GM18873 (cell line): ENCODE results near the gene IL16.
A peak's percentile ranks its signal among the peaks of the same experiment; 100 is the strongest.

Experiments used
- ATAC-seq: cut with Tn5 transposase; IDR thresholded peaks from one replicate; pipeline ENCODE4 v1.9.1; 2021; ENCODE audit warnings: mild to moderate bottlenecking, moderate library complexity, moderate number of reproducible peaks; ENCODE audit not compliant: unreplicated experiment, low FRiP score

Gene IL16

DNA sequence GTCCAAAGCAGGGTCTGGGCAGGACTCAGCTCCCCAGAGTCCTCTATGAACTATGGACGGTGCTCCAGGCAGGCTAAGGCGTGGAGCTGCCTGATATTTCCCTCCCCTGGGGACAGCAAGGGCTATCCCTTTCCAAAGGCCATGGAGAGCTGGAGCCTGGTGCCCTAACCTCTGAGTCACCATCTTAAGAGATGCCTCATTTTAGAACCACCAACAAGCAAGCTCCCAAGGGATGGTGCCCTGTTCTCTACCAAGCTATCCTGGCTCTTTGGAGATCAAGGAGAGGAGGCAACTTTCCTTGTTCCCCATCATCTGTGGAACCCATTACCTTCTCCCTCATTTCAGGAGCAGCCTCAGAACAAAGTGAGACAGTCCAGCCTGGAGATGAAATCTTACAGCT, 111.6 kb downstream of the IL16 start:
- no peak for ATAC-seq

DNA sequence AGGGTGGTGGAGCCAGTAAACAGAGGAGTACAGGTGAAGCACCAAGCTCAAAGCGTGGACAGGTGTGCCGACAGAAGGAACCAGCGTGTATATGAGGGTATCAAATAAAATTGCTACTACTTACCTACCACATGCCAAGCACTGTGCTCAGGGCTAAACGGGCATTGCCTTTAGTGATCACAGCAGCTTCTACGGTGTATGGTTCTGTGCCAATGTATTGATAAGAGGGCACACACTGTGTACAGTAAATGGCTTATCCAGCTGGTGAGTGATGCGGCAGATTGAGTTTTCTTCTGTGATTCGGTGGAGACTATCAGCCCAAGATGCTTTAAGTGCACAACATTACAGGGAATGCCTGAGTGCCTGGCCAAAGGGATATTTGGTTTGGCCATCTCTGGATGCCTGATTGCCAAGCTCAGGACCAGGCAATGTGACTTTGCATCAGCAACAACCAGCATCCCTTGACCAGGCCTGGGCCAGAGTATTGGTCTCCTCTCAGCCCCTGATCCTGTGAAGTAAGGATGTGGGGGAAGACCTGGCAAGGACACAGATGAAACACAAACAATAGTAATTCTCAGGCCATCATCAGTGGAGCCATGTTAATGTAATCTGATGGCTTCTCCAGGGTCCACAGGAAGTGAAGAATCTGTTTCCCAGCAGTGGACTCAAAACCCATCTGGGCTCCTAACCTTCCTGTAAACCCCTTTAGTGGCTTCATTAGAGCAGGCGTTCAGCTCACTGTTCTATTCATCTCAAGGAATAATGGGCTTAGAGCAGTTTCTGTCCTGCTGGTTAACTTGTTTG, 113.2 kb downstream of the IL16 start:
- no peak for ATAC-seq

DNA sequence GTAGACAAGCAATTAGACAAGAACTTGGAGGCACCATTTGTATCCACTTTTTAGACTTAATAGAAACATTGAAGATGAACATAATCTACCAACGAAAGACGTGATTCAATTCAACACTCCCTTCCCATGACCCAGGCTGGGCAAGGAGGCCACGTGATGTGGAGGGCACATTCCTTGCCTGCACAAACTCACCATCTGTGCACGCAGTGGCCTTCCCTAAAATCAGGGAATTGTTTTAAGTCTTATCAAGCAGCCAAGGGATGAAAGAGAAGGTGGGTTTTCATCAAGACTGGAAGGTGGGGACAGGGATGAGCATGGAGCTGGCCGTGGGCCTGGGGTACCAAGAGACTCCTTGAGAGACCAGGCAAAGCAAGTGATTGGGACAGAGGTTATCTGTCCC, 113.8 kb downstream of the IL16 start:
- no peak for ATAC-seq

DNA sequence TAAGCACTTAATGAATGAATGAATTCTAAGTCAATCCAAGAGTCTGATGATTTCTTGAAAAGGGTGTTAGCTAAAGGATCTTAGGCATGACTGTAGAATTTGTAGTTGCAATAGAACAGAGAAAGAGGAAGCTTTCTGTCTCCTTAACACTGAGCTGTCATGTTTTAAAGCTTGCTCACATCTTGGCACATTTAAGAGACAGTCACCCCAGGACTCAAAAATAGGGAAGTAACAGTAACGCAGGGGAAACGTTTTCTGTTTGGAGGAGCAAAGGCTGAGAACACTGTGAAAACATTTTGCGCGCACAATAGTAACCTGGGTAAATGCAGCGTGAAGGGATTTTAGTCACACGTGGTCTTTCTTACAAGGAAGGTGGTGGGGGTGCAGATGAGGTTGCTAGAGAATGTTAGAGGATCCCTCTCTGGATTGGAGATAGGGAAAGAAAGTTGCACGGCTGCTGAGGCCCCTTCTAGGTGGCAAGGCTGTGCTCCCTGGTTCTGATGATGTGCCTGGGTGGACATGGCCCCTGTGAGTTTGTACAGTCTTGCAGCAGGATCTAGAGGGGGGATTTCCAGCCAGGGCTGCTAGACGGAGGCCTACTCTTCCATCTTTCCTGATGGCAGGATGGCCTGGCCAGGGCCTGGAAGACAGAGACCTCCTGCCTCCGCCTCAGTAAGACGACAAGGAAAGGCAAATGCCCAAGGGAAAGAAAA, 115.2 kb downstream of the IL16 start:
- ATAC-seq, result no peak

DNA sequence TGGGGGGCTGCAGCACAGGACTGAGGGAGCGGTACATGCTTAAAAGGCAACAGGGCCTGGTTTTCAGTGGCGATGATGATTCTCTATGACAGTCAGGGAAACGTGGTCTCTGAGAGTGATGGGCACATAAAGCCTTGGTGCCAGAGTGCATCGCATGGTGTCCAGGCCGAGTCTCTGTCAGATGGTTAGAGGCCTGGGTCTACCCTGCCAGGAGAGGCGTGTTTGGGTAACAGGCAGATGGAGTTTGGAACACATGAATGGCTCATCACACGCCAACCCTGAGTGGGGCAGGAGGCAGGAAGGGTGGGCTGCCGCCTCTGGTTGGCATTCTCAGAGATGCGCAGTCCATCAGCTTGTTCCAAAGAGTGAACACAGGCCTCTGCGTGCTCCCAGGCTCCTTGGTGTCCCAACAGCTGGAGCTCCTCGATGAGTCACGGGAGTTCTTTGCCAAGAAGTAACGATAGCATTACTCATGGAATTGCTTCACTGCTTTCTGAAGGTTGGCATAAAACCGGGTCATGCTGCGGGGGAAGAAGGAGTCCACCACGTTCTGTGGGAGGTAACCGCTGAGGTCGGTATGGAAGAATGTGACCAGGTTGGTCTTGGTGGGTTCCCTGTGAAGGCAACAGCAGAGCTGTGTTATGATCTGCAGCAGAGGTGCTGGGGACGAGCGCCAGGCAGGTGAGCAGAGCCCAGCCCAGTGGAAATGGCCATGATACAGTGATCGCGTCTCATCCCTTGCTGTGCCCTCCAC, 116.3 kb downstream of the IL16 start:
- ATAC-seq, result no peak

DNA sequence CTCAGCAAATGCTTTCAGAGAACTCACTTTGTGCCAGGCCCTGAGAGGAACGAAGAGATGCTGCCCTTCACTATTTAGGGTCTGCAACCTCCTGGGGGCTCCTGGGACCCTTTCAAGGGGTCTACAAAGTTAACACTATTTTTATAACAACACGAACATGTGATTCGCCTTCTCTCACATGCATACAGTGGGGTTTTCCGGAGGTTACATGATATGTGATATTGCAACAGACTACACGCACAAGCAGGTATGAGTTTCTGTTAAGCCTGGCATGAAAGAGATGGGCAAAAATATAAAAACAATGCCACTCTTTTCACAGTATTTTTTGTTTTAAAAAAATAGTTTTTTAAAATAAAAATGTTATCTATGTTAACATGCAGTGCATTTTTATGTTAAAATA, 117.0 kb downstream of the IL16 start:
- no peak for ATAC-seq

DNA sequence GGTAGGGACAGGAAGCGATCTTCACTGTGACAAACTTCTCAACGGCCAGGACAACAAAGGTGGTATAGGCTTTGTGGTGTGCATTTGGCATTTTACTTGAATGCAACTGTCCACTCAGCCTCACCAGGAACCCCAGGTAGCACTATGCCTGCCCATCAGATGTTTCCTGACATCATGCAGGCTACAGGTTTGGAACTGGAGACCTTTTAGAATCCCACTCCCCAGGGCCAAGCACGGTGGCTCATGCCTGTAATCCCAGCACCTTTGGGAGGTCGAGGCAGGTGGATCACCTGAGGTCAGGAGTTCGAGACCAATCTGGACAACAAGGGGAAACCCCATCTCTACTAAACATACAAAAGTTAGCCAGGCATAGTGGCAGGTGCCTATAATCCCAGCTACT, 117.7 kb downstream of the IL16 start:
- ATAC-seq, result no peak

DNA sequence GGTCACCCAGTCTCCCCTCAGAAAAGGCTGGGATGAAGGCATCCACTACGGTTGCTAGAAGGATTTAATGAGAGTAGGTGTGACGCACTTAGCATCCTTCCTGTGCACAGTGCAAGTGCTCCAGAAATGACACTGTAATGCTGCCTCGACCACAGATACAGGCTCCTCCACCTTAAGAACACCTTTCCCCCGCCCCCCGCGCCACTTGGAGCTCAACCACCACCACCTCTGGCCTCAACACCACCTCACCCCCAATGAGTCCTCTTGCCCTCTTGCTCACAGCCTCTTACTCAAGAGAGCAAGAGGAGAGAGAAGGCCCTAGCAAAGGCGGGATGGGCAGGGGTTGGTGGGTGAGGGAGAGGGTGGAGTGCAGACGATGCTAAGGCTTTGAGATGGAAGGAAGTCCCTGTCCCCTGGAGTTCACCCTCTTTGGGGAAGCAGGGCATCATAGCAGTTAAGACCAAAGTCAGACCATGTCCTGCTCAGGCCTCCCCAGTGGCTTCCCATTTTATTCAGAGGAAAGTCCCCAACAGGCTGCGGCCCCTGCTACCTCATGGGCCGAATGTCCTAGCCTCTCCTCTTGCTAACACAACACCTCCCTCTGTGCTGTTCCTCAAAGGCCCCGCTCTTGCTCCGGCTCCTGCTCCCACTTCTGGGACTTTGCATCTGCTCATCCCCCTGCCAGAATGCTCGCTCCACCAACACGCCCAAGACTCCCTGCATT, 118.9 kb downstream of the IL16 start:
- ATAC-seq, result no peak

DNA sequence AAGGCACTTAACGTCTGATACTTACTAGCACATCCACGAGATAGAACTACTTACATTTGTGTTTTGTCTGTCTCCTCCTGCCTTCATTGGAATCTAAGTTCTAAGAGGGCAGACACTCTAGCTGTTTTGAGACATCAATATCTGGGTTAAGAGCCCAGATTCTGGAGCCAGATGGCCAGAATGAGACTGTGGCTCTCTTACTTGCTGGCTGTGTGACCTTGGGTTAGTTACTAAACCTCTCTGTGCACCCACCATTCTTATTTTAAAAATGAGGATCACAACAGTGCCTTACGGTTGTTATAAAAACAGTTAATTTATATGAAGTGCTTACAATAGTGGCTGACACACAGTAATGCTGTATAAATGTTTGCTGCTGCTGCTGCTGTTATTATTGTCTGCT, 119.6 kb downstream of the IL16 start:
- ATAC-seq, result no peak

DNA sequence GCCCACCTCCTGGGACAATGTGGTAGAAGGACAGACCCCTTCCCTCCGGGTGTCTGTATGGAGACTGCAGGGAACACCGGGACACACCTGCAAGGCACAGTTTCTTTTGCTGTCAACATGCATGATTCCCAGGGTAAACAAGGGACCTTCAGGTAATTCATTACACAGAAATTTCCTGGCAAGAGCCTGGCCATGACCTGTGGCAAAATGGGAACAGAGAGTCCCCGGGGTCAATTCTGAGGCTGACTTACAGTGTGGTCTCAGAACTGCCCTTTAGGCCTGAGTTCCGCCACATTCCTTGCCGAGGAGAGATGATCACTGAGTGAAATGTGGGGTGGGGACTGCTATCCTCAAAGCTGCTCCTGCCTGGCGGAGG, 121.0 kb downstream of the IL16 start:
- no peak for ATAC-seq

DNA sequence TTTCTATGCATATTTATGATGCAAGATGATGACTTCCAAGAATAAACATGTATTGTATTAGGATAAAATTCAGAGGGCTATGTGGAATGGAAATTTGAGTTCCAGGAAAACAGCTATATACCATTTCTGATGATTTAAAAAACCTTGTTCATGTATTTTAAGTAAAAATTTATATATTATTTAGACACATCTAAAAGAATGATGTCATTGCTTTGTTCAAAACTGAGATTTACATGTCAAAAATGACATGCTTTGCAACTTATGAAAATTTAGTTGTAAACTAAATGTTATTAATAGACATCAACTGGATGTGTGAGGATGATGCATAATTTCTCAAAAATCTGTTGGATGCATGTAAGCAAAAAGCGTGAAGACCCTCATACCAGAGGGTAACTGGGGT, 125.0 kb downstream of the IL16 start:
- ATAC-seq, result no peak

DNA sequence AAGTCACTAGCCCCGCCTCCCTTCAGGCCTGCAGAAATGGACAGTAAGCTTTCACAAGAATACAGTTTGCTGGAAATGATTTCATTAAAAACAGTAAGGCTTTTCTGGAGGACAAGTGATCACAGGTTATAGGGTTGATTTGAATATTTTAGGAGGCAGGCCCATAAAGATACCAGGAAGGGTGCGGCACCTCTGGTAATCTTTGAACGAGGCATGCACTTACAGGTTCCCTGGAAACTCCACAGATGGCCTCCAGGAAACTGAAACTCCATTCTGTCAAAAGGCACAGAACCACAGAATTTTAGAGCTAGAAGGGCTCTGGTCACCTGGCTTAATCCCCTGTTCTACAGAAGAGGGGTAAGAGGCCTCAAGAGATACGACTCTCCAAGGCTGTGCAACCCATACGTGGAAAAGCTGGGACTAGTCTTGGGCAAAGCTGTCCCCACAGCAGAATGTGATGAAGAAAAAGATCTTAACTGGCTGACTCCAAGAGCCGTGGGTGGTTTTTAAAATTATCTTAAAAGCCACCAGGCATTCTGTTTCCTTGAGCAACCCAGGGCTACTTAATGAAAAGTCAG, 126.1 kb downstream of the IL16 start:
- no peak for ATAC-seq

DNA sequence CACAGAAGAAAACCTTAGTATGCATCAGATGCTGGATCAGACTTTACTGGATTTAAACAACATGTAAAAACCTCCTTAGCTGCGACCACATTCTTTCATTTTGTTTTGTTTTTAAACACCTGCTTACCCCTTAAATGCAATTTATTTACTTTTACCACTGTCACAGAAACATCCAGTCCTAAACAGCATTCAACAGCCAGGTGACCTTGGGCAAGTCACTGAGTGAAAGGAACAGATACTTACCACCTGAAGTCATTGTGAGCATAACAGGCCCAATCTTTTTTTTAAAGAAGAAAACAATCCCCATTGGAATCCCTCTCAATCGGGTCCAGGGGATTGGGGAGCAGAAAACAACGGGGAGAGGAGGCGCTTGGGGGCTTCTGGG, 126.9 kb downstream of the IL16 start:
- ATAC-seq, result no peak

DNA sequence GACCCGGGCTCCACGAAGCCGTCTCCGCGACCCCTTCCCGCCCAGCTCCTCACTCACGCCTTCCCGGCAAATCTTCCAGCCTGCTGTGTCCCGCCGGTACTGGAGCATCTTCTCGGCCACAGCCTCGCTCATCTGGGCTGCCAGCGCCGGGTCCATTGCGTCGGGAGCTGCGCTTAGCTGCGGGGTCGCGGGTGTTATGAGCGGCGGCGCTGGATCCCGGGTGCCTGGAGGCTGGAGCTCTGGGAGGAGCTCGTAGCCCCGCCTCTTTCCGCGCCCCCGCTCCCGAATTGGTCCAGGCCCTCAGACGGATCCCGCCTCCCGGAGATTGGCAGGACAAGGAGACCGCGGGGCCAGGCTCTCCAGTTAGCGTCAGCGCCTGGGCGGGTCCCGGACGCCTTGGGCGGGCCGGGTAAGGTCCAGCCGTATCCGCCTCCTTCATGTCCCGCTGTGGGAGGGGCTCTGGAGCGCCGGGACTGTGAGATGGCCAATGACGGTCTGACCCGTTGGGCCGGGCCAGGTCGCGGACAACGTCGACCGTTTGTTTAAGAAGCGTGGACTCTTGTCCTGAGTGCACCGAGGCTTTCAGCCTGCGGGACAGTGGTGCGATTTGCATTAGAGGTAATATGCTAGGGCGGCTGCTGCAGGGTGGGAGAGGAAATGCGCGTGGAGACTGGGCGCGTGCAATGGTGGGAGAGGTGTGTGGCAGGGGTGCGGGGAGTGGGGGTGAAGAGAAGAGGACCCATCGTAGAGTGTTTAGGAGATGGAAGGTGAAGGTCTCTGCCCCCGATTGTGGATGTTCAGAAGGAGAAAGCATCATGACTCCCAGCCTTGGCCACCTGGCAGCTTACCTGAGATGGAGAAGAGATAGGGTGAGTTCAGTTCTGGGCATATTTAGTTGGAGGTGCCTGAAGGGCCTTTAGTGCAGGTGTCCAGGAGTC, 127.5 kb downstream of the IL16 start, which contains the start of gene STARD5:
Gene STARD5, minus strand, starts transcription at position 198 of the 938 bp plus-strand sequence. Its CDS starts 42 bp downstream, at position 156.
- ATAC-seq, result peak; percentile 95

DNA sequence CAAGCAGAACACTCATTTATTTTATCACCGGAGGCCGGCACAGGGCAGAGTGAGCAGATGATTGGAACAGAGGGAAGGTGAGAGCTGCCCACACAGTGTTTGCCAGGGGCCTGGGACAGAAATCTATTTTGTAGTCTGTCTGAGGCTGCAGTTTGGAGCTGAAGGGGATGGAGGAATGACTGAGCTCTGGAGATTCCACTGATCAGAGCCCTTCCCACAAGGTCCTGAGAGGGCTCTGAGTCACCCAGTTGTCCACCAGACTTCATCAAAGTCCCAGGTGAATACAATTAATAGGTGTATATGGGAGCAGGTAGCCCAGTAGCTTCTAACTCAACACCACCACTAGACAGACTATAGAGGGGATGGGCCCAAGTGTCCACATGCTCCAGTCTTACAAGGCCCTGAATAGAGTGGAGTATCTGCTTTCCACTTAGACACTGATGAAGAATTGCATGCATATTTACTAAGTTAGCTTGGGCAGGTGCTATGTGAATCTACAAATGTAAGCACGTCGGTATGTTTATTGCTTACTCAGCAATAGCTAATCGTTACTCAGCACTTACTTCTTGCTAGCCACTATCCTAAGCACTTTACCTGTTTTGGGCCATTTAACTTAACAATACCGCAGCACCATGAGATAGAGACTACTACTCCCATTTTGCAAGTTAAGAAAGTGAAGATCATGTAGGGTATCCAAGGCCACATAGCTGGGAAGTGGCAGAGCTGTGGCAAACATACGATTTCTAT, 130.0 kb downstream of the IL16 start:
- ATAC-seq, result no peak

DNA sequence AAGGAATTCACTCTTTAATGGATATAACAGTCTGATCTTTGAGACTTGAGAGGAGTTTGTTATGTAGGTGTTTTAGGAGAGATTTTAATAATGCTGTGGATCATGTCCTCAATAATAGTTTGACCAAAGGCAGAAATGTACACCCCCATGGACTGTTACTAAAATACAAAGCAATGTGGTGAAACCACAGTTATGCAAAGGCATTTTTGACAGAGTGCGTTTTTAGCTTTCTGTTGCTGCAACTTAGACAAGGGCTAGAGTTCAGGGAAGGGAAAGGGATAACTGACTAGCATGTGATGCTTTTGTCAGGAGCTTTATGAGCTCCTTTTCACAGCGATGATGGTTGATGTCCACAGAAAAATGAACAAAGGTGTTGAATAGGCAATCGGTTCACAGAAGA, 130.8 kb downstream of the IL16 start:
- no peak for ATAC-seq

DNA sequence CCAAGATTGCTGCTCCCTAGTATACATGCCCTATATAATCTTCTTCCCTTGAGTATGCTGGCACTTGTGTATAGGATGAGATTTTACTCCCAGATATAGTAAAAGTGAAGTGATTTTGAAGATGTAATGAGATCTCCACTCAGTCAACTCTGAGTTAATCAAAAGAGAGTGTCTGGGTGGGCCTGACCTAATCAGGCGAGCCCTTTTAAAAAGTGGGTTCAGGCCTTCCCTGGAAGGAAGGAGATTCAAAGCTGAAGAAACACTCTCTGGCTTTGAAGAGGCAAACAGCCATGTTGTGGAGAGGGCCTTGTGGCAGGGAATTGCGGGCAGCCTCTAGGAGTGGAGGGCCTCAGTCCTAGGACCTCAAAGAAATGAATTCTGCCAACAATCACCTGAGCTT, 132.8 kb downstream of the IL16 start:
- no peak for ATAC-seq

DNA sequence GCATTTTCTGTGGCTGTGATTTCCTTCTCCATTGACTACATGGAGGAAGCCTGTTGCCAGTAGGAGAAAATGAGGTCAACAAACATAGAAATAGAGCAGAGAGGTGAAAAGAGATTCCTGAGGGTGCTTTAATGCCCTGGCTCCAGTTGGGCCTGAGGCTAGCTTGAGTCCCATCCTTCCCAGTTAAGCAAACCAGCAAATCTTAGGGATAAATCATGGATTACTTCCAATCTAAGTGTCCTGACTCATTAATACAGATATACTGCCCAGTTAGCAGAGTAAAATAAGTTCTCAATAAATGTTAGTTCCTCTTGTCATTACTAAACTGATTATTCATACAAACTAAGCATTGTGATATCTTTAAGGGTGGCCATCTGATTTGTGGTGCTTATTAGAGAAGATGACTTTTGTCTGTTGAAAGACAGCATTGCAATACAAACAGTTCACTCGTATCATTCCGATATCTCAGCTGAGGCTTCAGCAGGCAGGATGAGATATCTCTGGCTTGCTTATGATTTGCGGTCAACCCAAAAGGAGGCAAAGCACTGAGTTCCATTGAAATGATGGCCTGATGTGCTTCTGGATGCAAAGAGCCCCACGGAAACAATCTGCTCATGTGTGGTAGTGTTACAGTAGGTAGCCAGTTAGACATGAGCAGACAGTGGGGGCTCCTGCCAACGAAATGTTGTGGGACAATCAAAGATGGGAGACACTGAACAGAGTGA, 133.8 kb downstream of the IL16 start:
- no peak for ATAC-seq
